ENCODE measurements around the gene BUB1B.

BUB1B gene

DNA sequence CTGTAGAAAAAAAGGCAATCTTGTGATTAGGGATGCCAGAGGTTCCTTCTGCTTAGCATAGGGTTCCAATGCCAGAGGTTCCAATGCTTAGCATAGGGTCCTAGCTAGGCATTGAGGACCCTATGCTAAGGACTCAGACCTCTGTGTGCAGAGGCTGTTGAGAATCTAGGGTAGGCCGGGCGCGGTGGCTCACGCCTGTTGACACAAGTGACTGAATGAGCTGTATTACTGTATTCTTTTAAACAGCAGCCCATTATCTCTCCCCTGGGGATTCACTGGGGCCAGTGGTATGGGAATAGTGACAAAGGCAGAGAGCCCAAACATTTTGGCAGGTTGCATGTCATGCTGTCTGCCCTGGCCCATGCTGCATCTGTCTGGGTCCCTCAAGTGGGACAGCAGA is 94.2 kb downstream of the BUB1B start:
- no peak for DNase-seq (ENCODE audit: low read depth)

DNA sequence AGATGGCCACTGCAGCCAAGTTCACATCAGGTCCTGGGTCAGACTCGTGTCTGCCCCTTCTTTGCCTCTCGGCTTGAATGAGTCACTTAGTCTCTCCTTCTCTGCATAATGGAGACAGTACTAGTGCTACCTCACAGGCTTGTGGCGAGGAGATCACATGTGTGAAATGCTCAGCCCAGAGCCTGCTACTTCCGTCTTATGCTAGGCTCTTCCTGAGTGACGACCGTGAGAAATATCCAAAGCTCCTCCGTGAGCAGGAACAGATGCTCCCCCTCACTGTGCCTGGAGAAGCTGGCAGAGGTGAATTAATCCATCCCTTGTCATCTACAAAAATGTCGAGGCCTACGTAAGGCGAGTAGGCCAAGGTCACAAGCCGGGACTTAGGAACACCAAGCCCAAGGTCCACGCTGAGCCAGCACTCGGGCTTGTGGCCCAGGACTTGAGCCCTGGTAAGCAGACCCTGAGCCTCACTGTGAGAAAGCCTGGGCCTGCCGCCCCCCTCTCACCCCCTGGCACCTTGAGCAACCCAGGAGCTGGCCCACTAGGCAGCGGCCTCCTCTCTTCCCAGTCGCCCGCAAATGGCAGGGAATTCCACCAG is 95.9 kb downstream of the BUB1B start:
- no peak for DNase-seq (ENCODE audit: low read depth)

GRCh38 chr15:40257656-40258450 is 97.0 kb downstream of the BUB1B start:
- no peak for DNase-seq (ENCODE audit: low read depth)

DNA sequence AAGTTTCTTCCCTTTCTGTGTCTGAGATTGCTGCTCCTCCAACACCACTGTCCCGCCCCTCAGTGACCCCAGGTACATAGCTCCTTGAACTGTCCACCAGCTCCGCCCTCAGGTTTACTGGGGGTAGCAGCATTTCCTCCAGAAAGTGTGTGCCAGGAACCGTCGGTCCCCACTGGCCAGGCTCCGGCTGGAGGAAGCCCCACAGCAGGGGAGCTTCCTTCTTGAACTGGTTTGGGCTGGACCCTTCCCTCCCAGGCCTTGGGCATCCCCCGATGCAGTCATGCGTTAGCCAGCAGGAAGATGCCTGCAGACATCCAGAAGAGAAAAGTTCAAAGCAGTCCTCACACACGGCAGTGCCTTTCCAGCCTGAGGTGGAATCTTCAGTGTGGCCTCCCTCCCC is 97.7 kb downstream of the BUB1B start:
- no peak for DNase-seq (ENCODE audit: low read depth)

- DNase-seq (ENCODE audit: low read depth) = no peak
Observed at GRCh38 chr15:40259021-40259420, 98.2 kb downstream of the BUB1B start.

DNA sequence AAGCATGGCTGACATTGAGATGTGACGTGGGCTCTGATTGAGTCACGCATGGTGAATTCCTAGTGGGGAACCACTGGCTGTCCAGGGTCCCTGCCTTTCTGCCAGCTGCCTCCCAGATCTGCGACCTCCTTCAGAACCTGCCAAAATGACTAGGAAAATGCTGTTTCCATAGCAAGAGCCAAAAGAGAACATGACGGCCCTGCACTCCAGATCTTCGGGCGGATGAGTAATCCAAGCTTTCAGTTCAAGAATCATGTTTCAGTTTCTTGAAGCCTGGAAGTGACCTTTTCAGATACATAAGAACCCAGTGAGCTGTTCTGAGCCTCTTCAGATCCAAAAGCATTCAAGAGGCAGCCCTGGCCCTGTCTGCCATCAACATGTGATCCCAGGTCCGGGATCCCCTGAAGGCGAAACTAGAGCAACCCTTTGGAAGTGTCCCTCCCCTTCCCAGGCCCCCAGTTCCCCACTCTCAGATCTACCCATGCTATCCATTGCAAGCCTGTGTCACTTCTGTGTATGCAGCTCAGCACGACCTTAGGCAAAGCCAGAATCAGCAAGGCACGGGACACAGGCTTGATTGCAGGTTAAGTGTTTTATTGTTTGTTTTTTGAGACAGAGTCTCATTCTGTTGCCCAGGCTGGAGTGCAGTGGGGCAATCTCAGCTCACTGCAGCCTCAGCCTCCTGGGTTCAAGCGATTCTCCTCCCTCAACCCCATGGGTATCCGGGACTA is 102.3 kb downstream of the BUB1B start:
- no peak for DNase-seq (ENCODE audit: low read depth)

DNA sequence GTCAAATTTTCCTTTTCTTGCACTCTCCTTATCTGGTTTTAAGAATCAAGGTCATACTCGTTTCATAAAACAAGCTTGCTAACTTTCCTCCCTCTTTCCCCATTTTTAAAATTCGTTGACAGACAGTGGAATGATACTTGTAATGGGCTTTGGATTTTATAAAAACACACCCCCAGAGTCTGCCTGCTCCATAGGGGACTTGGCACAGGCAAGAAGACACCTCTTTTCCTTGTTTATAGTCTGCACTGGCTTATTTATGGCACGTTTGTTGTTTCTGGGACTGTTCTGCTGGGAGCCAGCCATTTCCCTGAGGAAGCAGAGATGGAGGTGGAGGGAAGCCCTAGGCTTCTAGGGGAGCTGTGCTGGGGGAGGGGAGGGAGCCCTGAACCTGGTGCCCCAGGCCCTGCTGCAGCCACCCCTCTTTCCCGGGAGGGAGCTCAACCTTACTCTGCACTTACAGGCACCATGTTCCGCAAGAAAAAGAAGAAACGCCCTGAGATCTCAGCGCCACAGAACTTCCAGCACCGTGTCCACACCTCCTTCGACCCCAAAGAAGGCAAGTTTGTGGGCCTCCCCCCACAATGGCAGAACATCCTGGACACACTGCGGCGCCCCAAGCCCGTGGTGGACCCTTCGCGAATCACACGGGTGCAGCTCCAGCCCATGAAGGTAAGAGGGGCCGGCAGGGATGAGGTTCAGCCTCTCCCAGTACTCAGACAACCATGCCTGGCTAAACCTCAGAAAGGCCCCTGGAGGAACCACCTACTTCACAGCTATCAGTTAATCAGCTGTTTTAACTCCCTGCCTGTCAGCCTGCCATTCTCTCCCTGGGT is 103.7 kb downstream of the BUB1B start:
- no peak for DNase-seq (ENCODE audit: low read depth)

- DNase-seq (ENCODE audit: low read depth) = no peak
Observed at GRCh38 chr15:40265355-40265754, 104.5 kb downstream of the BUB1B start.

DNA sequence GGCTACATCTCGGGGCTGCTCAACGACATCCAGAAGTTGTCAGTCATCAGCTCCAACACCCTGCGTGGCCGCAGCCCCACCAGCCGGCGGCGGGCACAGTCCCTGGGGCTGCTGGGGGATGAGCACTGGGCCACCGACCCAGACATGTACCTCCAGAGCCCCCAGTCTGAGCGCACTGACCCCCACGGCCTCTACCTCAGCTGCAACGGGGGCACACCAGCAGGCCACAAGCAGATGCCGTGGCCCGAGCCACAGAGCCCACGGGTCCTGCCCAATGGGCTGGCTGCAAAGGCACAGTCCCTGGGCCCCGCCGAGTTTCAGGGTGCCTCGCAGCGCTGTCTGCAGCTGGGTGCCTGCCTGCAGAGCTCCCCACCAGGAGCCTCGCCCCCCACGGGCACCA is 105.0 kb downstream of the BUB1B start:
- DNase-seq (ENCODE audit: low read depth) = no peak

GRCh38 chr15:40266828-40267304 is 106.0 kb downstream of the BUB1B start:
- no peak for DNase-seq (ENCODE audit: low read depth)

- DNase-seq (ENCODE audit: low read depth) = no peak
Observed at GRCh38 chr15:40267670-40268069, 106.8 kb downstream of the BUB1B start.

- no peak for DNase-seq (ENCODE audit: low read depth)
Observed at GRCh38 chr15:40269604-40270003, 108.7 kb downstream of the BUB1B start.

DNA sequence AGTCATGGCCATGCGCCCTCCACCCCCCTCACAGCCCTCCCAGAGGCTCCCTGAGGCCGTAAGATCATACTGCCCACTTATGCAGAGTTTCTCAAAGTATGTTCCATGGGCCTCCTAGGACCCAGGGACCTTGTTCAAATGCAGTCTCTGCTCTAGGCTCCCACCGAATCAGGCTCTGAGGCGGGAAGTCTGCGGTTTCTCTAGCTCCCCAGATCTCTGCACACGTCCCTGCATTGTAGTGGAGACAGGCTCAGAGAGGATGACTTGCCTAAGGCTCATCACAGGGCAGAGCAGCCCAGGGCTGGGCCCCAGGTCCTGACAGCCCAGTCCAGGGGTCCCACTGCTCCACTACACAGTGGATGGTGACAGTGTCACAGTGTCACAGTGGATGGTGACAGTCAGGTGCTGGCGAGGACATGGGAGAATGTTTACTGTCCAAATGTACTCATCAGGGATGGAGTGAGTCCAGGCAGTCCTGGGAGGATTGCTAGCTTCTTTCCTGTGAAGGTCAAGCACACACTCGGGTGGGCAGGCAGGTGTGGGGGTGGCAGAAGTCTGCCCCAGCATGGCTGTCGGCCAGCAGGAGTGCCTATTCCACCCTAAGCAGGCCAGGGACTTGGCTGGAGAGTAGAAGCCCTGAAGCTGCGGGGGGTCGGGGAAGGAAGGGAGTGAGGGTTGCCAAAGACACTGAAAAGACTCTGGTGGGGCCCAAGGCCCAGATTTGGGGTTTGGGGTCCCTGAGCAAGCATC is 109.6 kb downstream of the BUB1B start:
- DNase-seq (ENCODE audit: low read depth) = no peak

Measured in activated T-helper 1 cell treated with Interleukin-2 at 50 U/mL for 16 hours (primary cell).